ENCODE data around the gene RRP15. TPM values are rescaled to one million over a fixed set of nuclear protein-coding genes. Genes with fewer than 3 reads are reported as not detected.

Gene RRP15
- total and polyA plus RNA-seq, 2 of the 13 experiments (the other 11 are each of a cell fraction or from before 2014, with no cell fraction given): 2.1 to 37.5 TPM

DNA sequence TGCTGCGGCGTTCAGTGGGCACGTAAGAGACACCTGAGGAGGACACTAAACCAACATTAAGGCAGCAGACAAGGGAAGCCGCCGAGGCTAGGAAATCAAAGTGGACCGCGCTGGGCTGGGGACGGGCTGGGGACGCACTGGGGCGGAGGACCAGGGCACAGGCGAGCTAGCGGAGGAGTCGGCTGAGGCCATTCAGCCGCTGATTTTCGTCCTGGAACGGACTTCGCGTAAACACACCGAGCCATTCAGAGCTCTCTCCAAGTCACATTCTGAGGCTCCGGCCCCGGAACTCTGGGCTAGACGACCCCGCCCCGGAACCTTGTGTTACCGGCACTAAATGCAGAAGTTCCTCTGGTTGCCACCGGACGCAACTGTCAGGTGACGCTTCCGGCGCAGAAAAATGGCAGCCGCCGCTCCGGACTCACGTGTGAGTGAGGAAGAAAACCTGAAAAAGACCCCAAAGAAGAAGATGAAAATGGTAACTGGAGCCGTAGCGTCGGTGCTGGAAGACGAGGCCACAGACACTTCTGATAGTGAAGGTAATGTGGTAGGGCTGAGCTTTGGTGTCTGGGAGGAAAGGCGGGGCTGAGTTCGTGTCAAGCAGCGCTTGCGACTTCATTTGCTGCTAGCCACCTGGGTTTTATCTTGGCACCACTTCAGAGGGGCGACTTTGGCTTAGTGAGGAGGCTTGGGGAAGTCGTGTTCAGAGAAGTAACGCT is at the start of gene RRP15 (continued):
- TF ChIP-seq, protein P1, sequence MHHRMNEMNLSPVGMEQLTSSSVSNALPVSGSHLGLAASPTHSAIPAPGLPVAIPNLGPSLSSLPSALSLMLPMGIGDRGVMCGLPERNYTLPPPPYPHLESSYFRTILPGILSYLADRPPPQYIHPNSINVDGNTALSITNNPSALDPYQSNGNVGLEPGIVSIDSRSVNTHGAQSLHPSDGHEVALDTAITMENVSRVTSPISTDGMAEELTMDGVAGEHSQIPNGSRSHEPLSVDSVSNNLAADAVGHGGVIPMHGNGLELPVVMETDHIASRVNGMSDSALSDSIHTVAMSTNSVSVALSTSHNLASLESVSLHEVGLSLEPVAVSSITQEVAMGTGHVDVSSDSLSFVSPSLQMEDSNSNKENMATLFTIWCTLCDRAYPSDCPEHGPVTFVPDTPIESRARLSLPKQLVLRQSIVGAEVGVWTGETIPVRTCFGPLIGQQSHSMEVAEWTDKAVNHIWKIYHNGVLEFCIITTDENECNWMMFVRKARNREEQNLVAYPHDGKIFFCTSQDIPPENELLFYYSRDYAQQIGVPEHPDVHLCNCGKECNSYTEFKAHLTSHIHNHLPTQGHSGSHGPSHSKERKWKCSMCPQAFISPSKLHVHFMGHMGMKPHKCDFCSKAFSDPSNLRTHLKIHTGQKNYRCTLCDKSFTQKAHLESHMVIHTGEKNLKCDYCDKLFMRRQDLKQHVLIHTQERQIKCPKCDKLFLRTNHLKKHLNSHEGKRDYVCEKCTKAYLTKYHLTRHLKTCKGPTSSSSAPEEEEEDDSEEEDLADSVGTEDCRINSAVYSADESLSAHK (CRISPR knock-in tag; IDR thresholded peaks at IDR 0.05; ENCODE audit: borderline replicate concordance): peak; percentile 86
- no peak for TF ChIP-seq DPF2 (CRISPR knock-in tag; IDR thresholded peaks at IDR 0.05; ENCODE audit: borderline replicate concordance, low read depth)
- TF ChIP-seq YEATS2 (CRISPR knock-in tag; IDR thresholded peaks at IDR 0.05; ENCODE audit: borderline replicate concordance): peak; percentile 91; the same call in 1 of the 2 replicates
- TF ChIP-seq, protein P2, sequence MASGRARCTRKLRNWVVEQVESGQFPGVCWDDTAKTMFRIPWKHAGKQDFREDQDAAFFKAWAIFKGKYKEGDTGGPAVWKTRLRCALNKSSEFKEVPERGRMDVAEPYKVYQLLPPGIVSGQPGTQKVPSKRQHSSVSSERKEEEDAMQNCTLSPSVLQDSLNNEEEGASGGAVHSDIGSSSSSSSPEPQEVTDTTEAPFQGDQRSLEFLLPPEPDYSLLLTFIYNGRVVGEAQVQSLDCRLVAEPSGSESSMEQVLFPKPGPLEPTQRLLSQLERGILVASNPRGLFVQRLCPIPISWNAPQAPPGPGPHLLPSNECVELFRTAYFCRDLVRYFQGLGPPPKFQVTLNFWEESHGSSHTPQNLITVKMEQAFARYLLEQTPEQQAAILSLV (CRISPR knock-in tag; IDR thresholded peaks at IDR 0.05; ENCODE audit: borderline replicate concordance): peak; percentile 74; the same call in 1 of the 2 replicates
- no peak for TF ChIP-seq TCF12 (IDR thresholded peaks at IDR 0.05)
- TF ChIP-seq TCF12 (CRISPR knock-in tag; IDR thresholded peaks at IDR 0.05): no peak
- no peak; the same call in 1 of the 2 replicates for TF ChIP-seq KLF15 (CRISPR knock-in tag; IDR thresholded peaks at IDR 0.05; ENCODE audit: borderline replicate concordance)
- TF ChIP-seq KLF12 (CRISPR knock-in tag; IDR thresholded peaks at IDR 0.05; ENCODE audit: borderline replicate concordance): peak; percentile 99
- TF ChIP-seq ATF7-NPFF (CRISPR knock-in tag; IDR thresholded peaks at IDR 0.05; ENCODE audit: low read depth): peak; percentile 86; the same call in 1 of the 2 replicates
- TF ChIP-seq PHF21A (CRISPR knock-in tag; IDR thresholded peaks at IDR 0.05): peak; percentile 51; the same call in 1 of the 2 replicates
- TF ChIP-seq ZNF256 (CRISPR knock-in tag; conservative IDR thresholded peaks at IDR 0.05): peak; percentile 55; the same call in 1 of the 2 replicates
- TF ChIP-seq ZSCAN25 (CRISPR knock-in tag; IDR thresholded peaks at IDR 0.05): peak; percentile 69; the same call in 1 of the 2 replicates
- peak; percentile 96; the same call in 1 of the 2 replicates for TF ChIP-seq ZNF569 (CRISPR knock-in tag; IDR thresholded peaks at IDR 0.05; ENCODE audit: borderline replicate concordance)
- peak; percentile 75; the same call in 1 of the 2 replicates for TF ChIP-seq ZFP36L1 (CRISPR knock-in tag; IDR thresholded peaks at IDR 0.05)
- TF ChIP-seq, protein P3, sequence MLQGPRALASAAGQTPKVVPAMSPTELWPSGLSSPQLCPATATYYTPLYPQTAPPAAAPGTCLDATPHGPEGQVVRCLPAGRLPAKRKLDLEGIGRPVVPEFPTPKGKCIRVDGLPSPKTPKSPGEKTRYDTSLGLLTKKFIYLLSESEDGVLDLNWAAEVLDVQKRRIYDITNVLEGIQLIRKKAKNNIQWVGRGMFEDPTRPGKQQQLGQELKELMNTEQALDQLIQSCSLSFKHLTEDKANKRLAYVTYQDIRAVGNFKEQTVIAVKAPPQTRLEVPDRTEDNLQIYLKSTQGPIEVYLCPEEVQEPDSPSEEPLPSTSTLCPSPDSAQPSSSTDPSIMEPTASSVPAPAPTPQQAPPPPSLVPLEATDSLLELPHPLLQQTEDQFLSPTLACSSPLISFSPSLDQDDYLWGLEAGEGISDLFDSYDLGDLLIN (CRISPR knock-in tag; IDR thresholded peaks at IDR 0.05; ENCODE audit: borderline replicate concordance): no peak
- TF ChIP-seq, protein P4, sequence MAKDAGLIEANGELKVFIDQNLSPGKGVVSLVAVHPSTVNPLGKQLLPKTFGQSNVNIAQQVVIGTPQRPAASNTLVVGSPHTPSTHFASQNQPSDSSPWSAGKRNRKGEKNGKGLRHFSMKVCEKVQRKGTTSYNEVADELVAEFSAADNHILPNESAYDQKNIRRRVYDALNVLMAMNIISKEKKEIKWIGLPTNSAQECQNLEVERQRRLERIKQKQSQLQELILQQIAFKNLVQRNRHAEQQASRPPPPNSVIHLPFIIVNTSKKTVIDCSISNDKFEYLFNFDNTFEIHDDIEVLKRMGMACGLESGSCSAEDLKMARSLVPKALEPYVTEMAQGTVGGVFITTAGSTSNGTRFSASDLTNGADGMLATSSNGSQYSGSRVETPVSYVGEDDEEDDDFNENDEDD (CRISPR knock-in tag; IDR thresholded peaks at IDR 0.05; ENCODE audit: borderline replicate concordance): peak; percentile 56; the same call in 1 of the 2 replicates
- TF ChIP-seq ZNF468 (CRISPR knock-in tag; IDR thresholded peaks at IDR 0.05): 0 out of 2 replicates have a peak, but pooled peaks have one; percentile 8
- TF ChIP-seq SIX1 (CRISPR knock-in tag; IDR thresholded peaks at IDR 0.05; ENCODE audit: borderline replicate concordance): 0 out of 2 replicates have a peak, but pooled peaks have one; percentile 17
- peak; percentile 90 for TF ChIP-seq MYC (CRISPR knock-in tag; IDR thresholded peaks at IDR 0.05; ENCODE audit: borderline replicate concordance)
- TF ChIP-seq, protein P5, sequence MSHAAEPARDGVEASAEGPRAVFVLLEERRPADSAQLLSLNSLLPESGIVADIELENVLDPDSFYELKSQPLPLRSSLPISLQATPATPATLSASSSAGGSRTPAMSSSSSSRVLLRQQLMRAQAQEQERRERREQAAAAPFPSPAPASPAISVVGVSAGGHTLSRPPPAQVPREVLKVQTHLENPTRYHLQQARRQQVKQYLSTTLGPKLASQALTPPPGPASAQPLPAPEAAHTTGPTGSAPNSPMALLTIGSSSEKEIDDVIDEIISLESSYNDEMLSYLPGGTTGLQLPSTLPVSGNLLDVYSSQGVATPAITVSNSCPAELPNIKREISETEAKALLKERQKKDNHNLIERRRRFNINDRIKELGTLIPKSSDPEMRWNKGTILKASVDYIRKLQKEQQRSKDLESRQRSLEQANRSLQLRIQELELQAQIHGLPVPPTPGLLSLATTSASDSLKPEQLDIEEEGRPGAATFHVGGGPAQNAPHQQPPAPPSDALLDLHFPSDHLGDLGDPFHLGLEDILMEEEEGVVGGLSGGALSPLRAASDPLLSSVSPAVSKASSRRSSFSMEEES (CRISPR knock-in tag; IDR thresholded peaks at IDR 0.05): peak; percentile 78
- peak; percentile 82 for TF ChIP-seq JARID2 (CRISPR knock-in tag; IDR thresholded peaks at IDR 0.05; ENCODE audit: insufficient replicate concordance)

Measured in HepG2 (cell line).